Body of pancreas (tissue), 4 donors: ENCODE results near the gene SCRT2. TPM values are rescaled to one million over a fixed set of nuclear protein-coding genes. Genes with fewer than 3 reads are reported as not detected.

ENCODE experiments used
- ATAC-seq: fragments of 150-250 bp; one replicate; pipeline ENCODE4 v1.9.1; 2016
- DNase-seq, 4 donors: peaks; one replicate each; pipeline ENCODE4 v3.0.0-alpha.2; 2019
- H3K27ac ChIP-seq, 4 donors: fragments of 200-600 bp; sonication (generic); 1 replicate in 3 of 4; 2 replicates in 1 of 4; pipeline versions ENCODE4 v1.5.1 to v1.6.1; 2016 to 2019; ENCODE audit warnings: mild to moderate bottlenecking in 1 of 4, mixed read lengths in 1 of 4, moderate library complexity in 1 of 4
- H3K27me3 ChIP-seq, 2 donors: fragments of 200-600 bp; sonication (generic); one replicate each; pipeline ENCODE4 v1.6.0; 2016; ENCODE audit warnings: mild to moderate bottlenecking in 1 of 2
- H3K36me3 ChIP-seq, 2 donors: fragments of 200-600 bp; sonication (generic); replicated peaks in 1 of 2; 2 replicates each; pipeline ENCODE4 v1.5.1; 2016; ENCODE audit warnings: low read depth in 2 of 2; ENCODE audit not compliant: insufficient read depth in 1 of 2
- H3K4me1 ChIP-seq: fragments of 200-600 bp; sonication (generic); one replicate; pipeline ENCODE4 v1.6.0; 2016
- H3K4me3 ChIP-seq, 2 donors: fragments of 200-600 bp; sonication (generic); 1 replicate in 1 of 2; 2 replicates in 1 of 2; pipeline ENCODE4 v1.5.1; 2016 to 2019
- H3K9me3 ChIP-seq, 3 donors: fragments of 200-600 bp; sonication (generic); 1 replicate in 2 of 3; 2 replicates in 1 of 3; pipeline ENCODE4 v1.5.1; 2016
- POLR2A ChIP-seq, 3 donors: fragments of 450-650 bp; IDR thresholded peaks; one replicate each; pipeline ENCODE4 v1.6.1; 2016; ENCODE audit warnings: antibody characterized with exemption in 3 of 3, mild to moderate bottlenecking in 2 of 3
- WGBS, 2 donors: methylation state at CpG; one replicate each; pipeline ENCODE4 v1.1.5; 2017; 5-methylcytosine and 5-hydroxymethylcytosine counted together
- intact Hi-C: fragments of 100-400 bp; cut with DNase I; formaldehyde crosslinking; loops from one replicate; pipeline ENCODE4 v1.15.1; 2023
- total RNA-seq, 2 donors: library from RNA; depleted of rRNA; stranded (reverse); fragments of >200 nt; gene quantifications; one replicate each; pipeline ENCODE4 v1.1.0, GENCODE V29; 2016
- TF ChIP-seq, protein P1 (sequence below), 7 experiments: fragments of 450-650 bp in 4 of 7; fragments of 200-600 bp in 3 of 7; sonication (generic) in 3 of 7; IDR thresholded peaks; one replicate each; pipeline ENCODE4 v1.5.1; 2016 to 2019; ENCODE audit warnings: antibody characterized with exemption in 7 of 7

Gene SCRT2
- total RNA-seq, 2 donors from 2014 or later, result under 0.01 TPM; not detected in 1

DNA sequence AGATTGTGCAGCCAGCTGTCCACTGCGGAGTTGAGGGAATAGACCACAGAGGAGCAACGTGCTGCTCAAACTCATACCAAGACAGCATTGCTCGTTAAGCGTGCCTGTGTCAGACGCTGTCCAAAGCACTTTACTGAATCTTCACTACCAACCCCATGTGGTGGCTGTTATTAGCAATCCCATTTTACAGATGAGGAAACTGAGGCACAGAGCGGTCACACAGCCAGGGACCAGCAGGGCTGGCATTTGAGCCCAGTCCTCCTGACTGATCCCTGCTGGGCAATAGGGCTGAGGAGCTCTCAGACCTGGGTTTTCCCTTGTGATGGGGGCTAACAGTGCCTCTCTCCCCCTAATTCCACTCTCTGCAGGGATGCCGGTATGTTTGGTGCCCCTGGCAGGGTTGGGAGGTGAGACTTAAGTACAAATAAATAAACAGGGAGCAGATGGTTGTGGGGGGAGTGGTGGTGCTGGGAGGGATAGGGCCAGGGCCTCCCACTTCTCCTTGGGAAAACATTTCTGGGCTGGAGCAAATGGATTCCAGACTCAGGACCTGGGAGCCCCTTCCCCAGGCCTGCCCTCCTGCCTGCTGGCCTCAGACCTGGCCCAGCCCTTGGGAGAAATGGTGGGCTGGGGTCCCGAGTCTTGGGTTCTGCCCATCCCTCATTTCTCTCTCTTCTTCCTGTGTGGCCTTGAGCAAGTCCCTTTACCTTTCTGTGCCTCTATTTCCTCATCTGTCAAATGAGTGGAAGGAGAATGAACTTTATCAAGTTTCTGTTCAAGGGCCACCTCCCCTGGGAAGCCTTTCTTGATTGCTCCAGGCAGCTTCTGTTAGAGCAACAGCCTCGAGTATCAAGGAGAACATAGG lies 40.3 kb downstream of the SCRT2 start:
- Histone ChIP-seq H3K36me3 (no peaks in the 10 kb centered on the region), H3K4me3 (no peak overlapping the region), H3K4me1 (no peaks in the 10 kb centered on the region), H3K27ac (no peak overlapping the region), H3K9me3 (no peaks in the 10 kb centered on the region), H3K27me3 (no peaks in the 10 kb centered on the region)
- ATAC-seq, result no peak
- TF ChIP-seq, protein P1, sequence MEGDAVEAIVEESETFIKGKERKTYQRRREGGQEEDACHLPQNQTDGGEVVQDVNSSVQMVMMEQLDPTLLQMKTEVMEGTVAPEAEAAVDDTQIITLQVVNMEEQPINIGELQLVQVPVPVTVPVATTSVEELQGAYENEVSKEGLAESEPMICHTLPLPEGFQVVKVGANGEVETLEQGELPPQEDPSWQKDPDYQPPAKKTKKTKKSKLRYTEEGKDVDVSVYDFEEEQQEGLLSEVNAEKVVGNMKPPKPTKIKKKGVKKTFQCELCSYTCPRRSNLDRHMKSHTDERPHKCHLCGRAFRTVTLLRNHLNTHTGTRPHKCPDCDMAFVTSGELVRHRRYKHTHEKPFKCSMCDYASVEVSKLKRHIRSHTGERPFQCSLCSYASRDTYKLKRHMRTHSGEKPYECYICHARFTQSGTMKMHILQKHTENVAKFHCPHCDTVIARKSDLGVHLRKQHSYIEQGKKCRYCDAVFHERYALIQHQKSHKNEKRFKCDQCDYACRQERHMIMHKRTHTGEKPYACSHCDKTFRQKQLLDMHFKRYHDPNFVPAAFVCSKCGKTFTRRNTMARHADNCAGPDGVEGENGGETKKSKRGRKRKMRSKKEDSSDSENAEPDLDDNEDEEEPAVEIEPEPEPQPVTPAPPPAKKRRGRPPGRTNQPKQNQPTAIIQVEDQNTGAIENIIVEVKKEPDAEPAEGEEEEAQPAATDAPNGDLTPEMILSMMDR (IDR thresholded peaks at IDR 0.05), result no peak
- TF ChIP-seq POLR2A (IDR thresholded peaks at IDR 0.05), result no peak
- 67 to 71% methylated on average over 9 of the region's 9 CpGs for WGBS, 2 donors
- DNase-seq, result no peak
- intact Hi-C loops, result no loop called here

DNA sequence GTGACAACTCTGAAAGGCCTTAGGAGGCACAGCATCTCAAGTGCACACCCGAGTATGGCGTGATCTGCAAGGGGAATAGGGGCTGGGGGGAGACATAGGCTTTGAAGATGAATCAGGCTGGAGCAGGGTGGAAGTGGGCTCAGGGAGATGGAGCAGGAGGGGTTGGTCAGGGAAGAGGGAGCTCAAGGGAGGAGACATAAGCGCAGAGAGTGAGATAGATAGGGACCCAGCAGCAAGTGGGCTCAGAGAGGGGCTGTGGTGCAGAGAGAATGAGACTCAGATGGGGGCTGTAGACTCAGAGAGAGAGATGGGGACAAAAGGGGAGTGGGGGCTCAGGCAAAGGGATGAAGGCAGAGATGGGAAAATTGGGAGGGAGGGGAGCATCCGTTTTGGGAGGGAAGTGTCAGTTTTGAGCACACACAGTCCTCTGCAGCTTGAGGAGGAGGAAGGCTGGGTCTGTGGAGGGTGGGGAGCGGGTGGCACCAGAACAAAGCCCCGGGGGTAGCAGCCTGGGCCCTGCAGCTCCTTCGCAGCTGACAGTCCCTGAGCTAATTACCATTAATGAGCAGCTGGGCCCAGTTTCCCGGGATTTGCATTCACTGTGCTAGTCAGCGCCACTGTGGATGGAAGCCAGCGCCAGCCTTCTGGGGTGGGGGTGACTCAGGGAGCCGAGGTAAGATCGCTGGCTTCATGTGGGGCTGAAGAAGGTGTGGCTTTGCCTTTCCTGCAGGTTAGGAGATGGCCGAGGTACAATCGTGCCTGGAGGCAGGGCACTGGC lies 41.3 kb downstream of the SCRT2 start:
- TF ChIP-seq, protein P1 (IDR thresholded peaks at IDR 0.05), result no peak
- no peak for TF ChIP-seq POLR2A (IDR thresholded peaks at IDR 0.05)
- WGBS, 2 donors, result 63 to 68% methylated on average over 13 to 14 of the region's 14 CpGs
- Histone ChIP-seq H3K9me3 (no peaks in the 10 kb centered on the region), H3K4me3 (no peak overlapping the region), H3K4me1 (no peaks in the 10 kb centered on the region), H3K27me3 (no peaks in the 10 kb centered on the region), H3K27ac (no peak overlapping the region), H3K36me3 (no peaks in the 10 kb centered on the region)
- intact Hi-C loops, result no loop called here
- ATAC-seq (no peak), DNase-seq (no peak)

DNA sequence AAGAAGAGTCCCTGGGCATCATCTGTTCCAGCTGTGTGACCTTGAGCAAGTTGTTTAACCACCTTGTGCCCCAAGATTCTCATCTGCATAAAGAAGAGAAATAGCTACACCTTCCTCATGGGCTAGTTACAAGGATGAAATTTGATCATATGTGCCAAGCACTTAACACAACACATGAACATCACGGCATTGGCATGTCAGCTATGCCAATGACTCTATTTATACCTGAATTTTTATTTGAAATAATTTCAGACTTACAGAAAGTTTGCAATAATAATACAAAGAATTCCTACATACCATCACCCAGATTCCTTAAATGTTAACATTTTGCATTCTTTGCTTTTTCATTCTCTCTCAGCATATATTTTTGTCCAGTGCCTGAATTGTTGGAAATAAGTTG lies 44.5 kb downstream of the SCRT2 start:
- H3K4me1 ChIP-seq, result no peaks in the 10 kb centered on the region
- intact Hi-C loops, result no loop called here
- TF ChIP-seq, protein P1 (IDR thresholded peaks at IDR 0.05), result no peak
- no peak for TF ChIP-seq POLR2A (IDR thresholded peaks at IDR 0.05)
- H3K27ac ChIP-seq, result no peak overlapping the region
- 47 to 55% methylated on average over 1 of the region's 1 CpG for WGBS, 2 donors
- no peaks in the 10 kb centered on the region for H3K27me3 ChIP-seq
- H3K9me3 ChIP-seq, result no peaks in the 10 kb centered on the region
- ATAC-seq, result no peak
- DNase-seq, result no peak
- no peaks in the 10 kb centered on the region for H3K36me3 ChIP-seq
- no peak overlapping the region for H3K4me3 ChIP-seq

DNA sequence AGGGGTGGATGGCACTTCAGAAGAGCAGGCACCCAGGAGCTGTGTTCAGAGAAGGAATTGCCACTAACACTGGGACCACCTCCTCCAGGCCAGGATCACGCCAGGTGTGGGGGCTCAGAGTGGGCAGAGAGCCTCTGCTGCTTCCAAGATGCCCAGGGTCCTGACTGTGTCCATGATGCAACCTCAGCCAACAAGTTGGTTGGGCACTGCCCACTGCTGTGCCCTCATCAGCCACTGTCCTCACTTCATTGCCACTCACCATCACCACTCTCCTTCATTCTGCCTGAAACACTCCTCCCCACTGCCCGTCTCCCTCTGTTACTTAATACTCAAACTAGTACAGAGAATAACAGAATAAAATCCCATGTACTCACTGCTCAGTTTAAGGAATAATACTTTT lies 49.0 kb downstream of the SCRT2 start:
- intact Hi-C loops, result no loop called here
- 58 to 65% methylated on average over 2 of the region's 2 CpGs for WGBS, 2 donors
- no peaks in the 10 kb centered on the region for H3K27me3 ChIP-seq

More for the DNA sequence above, 49.0 kb downstream of the SCRT2 start:
- Histone ChIP-seq H3K4me3 (no peak overlapping the region), H3K36me3 (no peaks in the 10 kb centered on the region), H3K27ac (no peak overlapping the region), H3K4me1 (no peaks in the 10 kb centered on the region), H3K9me3 (peaks cover 0 to 5% (median 0%) of the 10 kb centered on the region in 3 donors)
- TF ChIP-seq POLR2A (IDR thresholded peaks at IDR 0.05), result no peak
- TF ChIP-seq, protein P1 (IDR thresholded peaks at IDR 0.05), result no peak
- ATAC-seq (no peak), DNase-seq (no peak)
